DND-41 (cell line): ENCODE measurements around the gene ATXN2L.
"Not testable (repeated sequence)": the region's sequence is repeated elsewhere in the genome, so short reads cannot be mapped to it uniquely, and the experiment has no call there.

Source experiments
- CTCF ChIP-seq: IDR thresholded peaks from 2 replicates; pipeline ENCODE4 v1.5.1; 2012; ENCODE audit warnings: borderline replicate concordance, low read length, moderate library complexity, mild to moderate bottlenecking; ENCODE audit not compliant: poor library complexity, severe bottlenecking; ENCODE audit errors: extremely low read depth
- EZH2 ChIP-seq: IDR thresholded peaks from 3 replicates; pipeline ENCODE4 v1.6.1; 2012; ENCODE audit warnings: borderline replicate concordance, low read depth, mild to moderate bottlenecking, moderate library complexity, low read length, inconsistent platforms; ENCODE audit not compliant: severe bottlenecking

GRCh38 chr16:28807445-28808120, 15.2 kb upstream of the ATXN2L start:
- TF ChIP-seq CTCF, EZH2: not testable (repeated sequence)
